AG04450 (cell line): ENCODE measurements around the gene ZNF557. TPM values are rescaled to one million over a fixed set of nuclear protein-coding genes. Genes with fewer than 3 reads are reported as not detected.
A peak's percentile ranks its signal among the peaks of the same experiment; 100 is the strongest.
"Not testable (repeated sequence)": the region's sequence is repeated elsewhere in the genome, so short reads cannot be mapped to it uniquely, and the experiment has no call there.

Experiments
- CTCF ChIA-PET: fragments of 300-600, 350-600 bp; formaldehyde crosslinking; extraction: SDS; loops from one replicate; lab custom pipeline; 2022; ENCODE audit warnings: antibody characterized with exemption, inconsistent platforms; lab: Charles Lee
- POLR2A ChIA-PET: fragments of 350-600 bp; formaldehyde crosslinking; extraction: SDS; loops from one replicate; lab custom pipeline; 2021; ENCODE audit warnings: antibody characterized with exemption, inconsistent platforms; lab: Yijun Ruan, JAX
- DNase-seq: peaks from one replicate; pipeline ENCODE4 v3.0.0-alpha.2; 2011; ENCODE audit warnings: low read depth, low spot score
- H3K27ac ChIP-seq: one replicate; pipeline ENCODE4 v1.5.1; 2012; ENCODE audit warnings: low read depth, low read length, control low read depth
- H3K27me3 ChIP-seq: one replicate; pipeline ENCODE4 v1.6.0; 2012; ENCODE audit warnings: low read length; ENCODE audit not compliant: control insufficient read depth, insufficient read depth
- H3K4me3 ChIP-seq: 2 replicates; pipeline ENCODE4 v1.5.1; 2011; ENCODE audit warnings: mild to moderate bottlenecking, low read depth, low read length, control low read depth
- H3K9me3 ChIP-seq: 2 replicates; pipeline ENCODE4 v1.5.1; 2012; ENCODE audit warnings: low read length; ENCODE audit not compliant: control insufficient read depth, insufficient read depth
- polyA minus RNA-seq: library from RNA; depleted of rRNA, polyadenylated mRNA; stranded (reverse); fragments of >200 nt; gene quantifications from 2 replicates; pipeline ENCODE4 v1.2.3, GENCODE V29; 2011; rRNA and poly(A)+ RNA removed
- polyA plus RNA-seq: library from polyadenylated mRNA; depleted of rRNA; stranded (reverse); fragments of >200 nt; gene quantifications from 2 replicates; pipeline ENCODE4 v1.2.3, GENCODE V29; 2011; rRNA removed
- TF ChIP-seq, protein P1 (sequence below): IDR thresholded peaks from 2 replicates; pipeline ENCODE4 v1.5.1; 2011; ENCODE audit warnings: low read depth, low read length, control low read depth, inconsistent platforms

The ZNF557 gene
- polyA plus RNA-seq: 5.2 and 6.2 TPM in 2 replicates
- 19.0 and 24.5 TPM in 2 replicates for polyA minus RNA-seq

DNA sequence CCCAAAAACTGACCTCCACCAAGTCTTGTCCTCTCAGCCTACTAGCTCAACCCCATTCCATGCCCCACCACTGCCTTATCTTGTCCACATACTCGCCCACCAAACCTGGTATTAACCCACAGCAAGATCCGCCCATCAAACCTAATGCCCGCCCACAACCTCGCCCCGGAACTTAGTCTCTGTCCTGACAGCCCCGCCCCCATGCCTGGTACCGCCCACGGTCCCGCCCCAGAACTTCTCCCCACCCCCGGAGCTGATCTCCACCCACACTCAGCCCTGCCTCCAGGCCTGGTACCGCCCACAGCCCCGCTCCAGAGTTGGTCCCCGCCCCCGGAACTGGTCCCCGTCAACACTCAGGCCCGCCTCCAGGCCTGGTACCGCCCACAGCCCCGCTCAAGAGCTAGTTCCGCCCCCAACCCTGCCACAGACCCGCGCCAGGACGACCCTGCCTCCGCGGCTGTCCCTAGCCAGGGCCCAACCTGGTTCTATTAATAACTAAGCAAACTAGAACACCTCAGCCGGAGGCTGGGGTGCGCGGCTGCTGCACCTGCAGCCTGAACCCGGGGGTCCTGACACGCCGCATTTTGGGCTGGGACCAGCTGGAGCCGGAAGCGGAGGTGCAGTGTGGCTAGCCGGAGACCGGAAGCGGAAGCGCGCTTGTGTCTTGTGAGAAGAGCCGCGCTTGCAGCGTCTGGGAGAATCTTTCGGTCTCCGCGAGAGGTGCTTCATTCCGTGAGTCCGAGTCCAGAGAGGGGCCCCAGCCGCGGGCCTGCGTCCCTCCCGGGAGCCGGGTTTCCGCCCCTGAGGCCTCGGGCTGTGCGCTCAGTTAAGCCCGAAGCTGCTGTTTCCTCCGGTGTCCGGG lies at the start of gene ZNF557:
TSS of gene ZNF557 (plus strand) at position 662 of the 862 bp plus-strand sequence. CDS start 5,372 bp downstream, outside the sequence.
- ChIA-PET CTCF (interaction anchor here (0.8 to 2.2 kb wide), 2 partner anchors 29 to 30 kb away, joined by 4 to 6 read pairs; no protein-coding TSS in a partner anchor), POLR2A (interaction anchor here (0.6 to 1.6 kb wide), 8 partner anchors 16 to 1763 kb away, joined by 3 to 13 read pairs (median 3); partner anchors contain the start of genes PET100 and XAB2)
- H3K27ac ChIP-seq: peak within 1 kb of the TSS; percentile 77
- H3K9me3 ChIP-seq: peaks cover 13% of the 10 kb centered on the region; the same call in 1 of the 2 replicates
- peak; percentile 90 for DNase-seq
- peak within 1 kb of the TSS; percentile 94 for H3K4me3 ChIP-seq
- H3K27me3 ChIP-seq: no peaks in the 10 kb centered on the region
- TF ChIP-seq, protein P1, sequence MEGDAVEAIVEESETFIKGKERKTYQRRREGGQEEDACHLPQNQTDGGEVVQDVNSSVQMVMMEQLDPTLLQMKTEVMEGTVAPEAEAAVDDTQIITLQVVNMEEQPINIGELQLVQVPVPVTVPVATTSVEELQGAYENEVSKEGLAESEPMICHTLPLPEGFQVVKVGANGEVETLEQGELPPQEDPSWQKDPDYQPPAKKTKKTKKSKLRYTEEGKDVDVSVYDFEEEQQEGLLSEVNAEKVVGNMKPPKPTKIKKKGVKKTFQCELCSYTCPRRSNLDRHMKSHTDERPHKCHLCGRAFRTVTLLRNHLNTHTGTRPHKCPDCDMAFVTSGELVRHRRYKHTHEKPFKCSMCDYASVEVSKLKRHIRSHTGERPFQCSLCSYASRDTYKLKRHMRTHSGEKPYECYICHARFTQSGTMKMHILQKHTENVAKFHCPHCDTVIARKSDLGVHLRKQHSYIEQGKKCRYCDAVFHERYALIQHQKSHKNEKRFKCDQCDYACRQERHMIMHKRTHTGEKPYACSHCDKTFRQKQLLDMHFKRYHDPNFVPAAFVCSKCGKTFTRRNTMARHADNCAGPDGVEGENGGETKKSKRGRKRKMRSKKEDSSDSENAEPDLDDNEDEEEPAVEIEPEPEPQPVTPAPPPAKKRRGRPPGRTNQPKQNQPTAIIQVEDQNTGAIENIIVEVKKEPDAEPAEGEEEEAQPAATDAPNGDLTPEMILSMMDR: no peak

DNA sequence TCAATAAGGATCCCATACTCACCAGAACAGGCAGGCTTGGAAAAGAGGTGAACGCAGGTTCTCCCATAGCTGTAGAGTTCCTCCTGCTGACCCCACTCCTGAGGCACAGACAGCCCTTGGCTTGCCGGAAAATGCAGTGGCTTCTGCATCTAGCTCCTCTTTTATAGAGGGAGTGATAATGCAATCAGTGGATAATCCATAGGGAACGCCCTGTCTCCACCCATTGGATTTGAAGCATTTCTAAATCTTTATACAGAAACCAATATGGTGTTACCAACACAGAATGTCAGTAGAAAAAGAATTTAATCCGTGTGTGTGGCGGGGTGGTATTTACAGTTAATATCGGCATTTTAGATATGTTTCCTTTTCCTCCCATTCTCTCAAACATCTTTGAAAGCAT lies 48.2 kb upstream of the ZNF557 start, which contains the start of gene MBD3L2B:
TSS of gene MBD3L2B (minus strand) at position 101 of the 400 bp plus-strand sequence. CDS start at position 67, 34 bp downstream.
- H3K27ac ChIP-seq, H3K4me3 ChIP-seq, H3K27me3 ChIP-seq, POLR2A ChIA-PET, CTCF ChIA-PET, DNase-seq: not testable (repeated sequence)
- H3K9me3 ChIP-seq: peaks cover 19% of the 10 kb centered on the region

DNA sequence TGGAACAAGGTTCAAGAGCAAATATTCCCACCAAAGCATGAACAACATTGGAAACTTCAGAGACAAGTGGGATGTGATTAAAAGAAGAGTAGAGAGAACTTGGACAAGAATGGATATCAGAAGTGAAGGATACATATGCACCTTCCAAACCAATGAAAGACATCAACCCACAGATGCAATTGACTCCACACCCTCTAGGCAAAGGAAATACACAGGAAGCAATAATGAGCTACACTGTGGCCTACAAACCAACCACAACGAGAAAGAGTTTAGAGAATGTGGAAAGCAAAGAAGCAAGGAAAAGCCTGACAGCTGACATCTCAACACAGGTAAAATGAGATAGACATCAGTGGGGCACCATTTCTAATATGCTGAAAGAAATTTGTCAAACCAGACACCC lies 40.7 kb upstream of the ZNF557 start:
- H3K9me3 ChIP-seq, H3K4me3 ChIP-seq, CTCF ChIA-PET, H3K27ac ChIP-seq, DNase-seq, H3K27me3 ChIP-seq, POLR2A ChIA-PET: not testable (repeated sequence)

DNA sequence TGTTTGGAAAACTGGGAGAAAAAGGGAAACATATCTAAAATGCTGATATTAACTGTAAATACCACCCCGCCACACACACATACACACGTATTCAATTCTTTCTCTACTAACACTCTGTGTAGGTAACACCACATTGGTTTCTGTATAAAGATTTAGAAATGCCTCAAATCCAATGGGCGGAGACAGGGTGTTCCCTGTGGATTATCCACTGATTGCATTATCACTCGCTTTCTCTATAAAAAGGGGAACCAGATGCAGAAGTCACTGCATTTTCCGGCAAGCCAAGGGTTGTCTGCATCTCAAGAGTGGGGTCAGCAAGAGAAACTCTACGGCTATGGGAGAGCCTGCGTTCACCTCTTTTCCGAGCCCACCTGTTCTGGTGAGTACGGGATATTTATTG lies 39.2 kb upstream of the ZNF557 start, which contains the start of gene MBD3L5:
TSS of gene MBD3L5 (plus strand) at position 301 of the 400 bp plus-strand sequence. CDS start at position 335, 34 bp downstream.
- DNase-seq, H3K4me3 ChIP-seq, CTCF ChIA-PET, POLR2A ChIA-PET, H3K9me3 ChIP-seq, H3K27ac ChIP-seq, H3K27me3 ChIP-seq: not testable (repeated sequence)

DNA sequence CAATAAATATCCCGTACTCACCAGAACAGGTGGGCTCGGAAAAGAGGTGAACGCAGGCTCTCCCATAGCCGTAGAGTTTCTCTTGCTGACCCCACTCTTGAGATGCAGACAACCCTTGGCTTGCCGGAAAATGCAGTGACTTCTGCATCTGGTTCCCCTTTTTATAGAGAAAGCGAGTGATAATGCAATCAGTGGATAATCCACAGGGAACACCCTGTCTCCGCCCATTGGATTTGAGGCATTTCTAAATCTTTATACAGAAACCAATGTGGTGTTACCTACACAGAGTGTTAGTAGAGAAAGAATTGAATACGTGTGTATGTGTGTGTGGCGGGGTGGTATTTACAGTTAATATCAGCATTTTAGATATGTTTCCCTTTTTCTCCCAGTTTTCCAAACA lies 29.4 kb upstream of the ZNF557 start, which contains the start of gene MBD3L4:
TSS of gene MBD3L4 (minus strand) at position 101 of the 400 bp plus-strand sequence. CDS start at position 66, 35 bp downstream.
- H3K4me3 ChIP-seq, H3K9me3 ChIP-seq, DNase-seq, POLR2A ChIA-PET, H3K27me3 ChIP-seq, H3K27ac ChIP-seq, CTCF ChIA-PET: not testable (repeated sequence)

DNA sequence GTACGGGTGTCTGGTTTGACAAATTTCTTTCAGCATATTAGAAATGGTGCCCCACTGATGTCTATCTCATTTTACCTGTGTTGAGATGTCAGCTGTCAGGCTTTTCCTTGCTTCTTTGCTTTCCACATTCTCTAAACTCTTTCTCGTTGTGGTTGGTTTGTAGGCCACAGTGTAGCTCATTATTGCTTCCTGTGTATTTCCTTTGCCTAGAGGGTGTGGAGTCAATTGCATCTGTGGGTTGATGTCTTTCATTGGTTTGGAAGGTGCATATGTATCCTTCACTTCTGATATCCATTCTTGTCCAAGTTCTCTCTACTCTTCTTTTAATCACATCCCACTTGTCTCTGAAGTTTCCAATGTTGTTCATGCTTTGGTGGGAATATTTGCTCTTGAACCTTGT lies 27.9 kb upstream of the ZNF557 start:
- H3K9me3 ChIP-seq, H3K4me3 ChIP-seq, POLR2A ChIA-PET, H3K27ac ChIP-seq, H3K27me3 ChIP-seq, CTCF ChIA-PET, DNase-seq: not testable (repeated sequence)

DNA sequence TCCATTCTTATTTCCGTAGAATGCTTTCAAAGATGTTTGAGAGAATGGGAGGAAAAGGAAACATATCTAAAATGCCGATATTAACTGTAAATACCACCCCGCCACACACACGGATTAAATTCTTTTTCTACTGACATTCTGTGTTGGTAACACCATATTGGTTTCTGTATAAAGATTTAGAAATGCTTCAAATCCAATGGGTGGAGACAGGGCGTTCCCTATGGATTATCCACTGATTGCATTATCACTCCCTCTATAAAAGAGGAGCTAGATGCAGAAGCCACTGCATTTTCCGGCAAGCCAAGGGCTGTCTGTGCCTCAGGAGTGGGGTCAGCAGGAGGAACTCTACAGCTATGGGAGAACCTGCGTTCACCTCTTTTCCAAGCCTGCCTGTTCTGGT lies 20.5 kb upstream of the ZNF557 start, which contains the start of gene MBD3L2:
TSS of gene MBD3L2 (plus strand) at position 301 of the 400 bp plus-strand sequence. CDS start at position 354, 53 bp downstream.
- H3K4me3 ChIP-seq, POLR2A ChIA-PET, CTCF ChIA-PET, H3K9me3 ChIP-seq, H3K27me3 ChIP-seq, DNase-seq, H3K27ac ChIP-seq: not testable (repeated sequence)

DNA sequence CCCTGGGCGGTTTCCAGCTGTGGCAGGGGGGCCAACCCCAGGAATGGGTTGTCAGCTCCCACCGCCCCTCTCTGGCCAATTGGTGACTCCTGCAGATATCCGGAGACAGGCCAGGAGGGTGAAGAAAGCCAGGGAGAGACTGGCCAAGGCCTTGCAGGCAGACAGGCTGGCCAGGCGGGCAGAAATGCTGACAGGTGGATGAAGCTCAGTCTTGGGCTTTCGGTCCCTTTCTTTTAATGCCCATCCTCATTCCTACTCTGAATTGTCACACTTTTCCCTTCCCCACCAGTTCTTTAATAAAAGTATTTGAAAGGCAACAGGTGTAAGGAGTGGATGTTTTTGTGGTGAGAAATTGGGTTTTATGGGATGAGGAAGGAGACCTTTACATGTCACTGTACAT lies 18.1 kb upstream of the ZNF557 start:
- H3K9me3 ChIP-seq, H3K4me3 ChIP-seq, DNase-seq, H3K27ac ChIP-seq, CTCF ChIA-PET, H3K27me3 ChIP-seq, POLR2A ChIA-PET: not testable (repeated sequence)

DNA sequence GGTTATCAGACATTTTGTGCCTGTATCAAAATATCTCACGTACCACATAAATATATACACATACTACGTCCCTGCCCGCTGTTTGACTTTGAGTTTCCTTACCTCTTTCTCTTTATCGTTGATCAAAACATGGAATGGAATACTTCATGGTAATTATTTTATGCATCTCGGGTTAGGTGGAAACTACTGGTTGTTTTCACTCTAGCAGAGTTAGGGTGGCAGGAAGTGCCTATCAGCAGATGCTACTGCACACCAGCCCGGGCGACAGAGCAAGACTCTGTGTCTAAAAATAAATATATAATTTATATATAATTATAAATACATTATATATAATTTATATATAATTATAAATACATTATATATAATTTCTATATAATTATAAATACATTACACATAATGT lies 16.6 kb upstream of the ZNF557 start:
- H3K4me3 ChIP-seq, DNase-seq, H3K9me3 ChIP-seq, H3K27ac ChIP-seq, CTCF ChIA-PET, POLR2A ChIA-PET, H3K27me3 ChIP-seq: not testable (repeated sequence)

DNA sequence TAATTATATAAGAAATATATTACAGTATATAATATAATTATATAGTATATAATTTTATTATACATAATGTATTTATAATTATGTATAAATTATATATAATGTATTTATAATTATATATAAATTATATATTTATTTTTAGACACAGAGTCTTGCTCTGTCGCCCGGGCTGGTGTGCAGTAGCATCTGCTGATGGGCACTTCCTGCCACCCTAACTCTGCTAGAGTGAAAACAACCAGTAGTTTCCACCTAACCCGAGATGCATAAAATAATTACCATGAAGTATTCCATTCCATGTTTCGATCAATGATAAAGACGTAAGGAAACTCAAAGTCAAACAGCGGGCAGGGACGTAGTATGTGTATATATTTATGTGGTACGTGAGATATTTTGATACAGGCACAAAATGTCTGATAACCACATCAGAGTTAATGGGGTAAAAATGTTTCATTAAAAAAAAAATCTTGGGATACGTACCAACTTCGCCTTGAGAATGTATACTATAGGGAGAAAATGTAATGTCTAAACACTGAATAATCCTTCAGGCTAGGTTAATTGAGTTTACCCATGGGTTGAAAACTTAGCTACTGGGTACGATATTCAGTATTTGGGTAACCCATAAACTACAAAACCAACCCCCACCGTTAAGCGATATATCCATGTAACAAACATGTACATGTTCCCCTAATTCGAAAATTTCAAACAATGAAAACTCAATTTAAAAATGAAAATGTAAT lies 14.7 kb upstream of the ZNF557 start:
- H3K27me3 ChIP-seq, CTCF ChIA-PET, H3K27ac ChIP-seq, H3K4me3 ChIP-seq, POLR2A ChIA-PET, DNase-seq, H3K9me3 ChIP-seq: not testable (repeated sequence)
